ENCODE measurements around the gene ATXN7. TPM values are rescaled to one million over a fixed set of nuclear protein-coding genes. Genes with fewer than 3 reads are reported as not detected.

ATXN7 gene
- total and polyA plus RNA-seq, 5 donors from 2014 or later: 20.0 to 249 (median 25.3) TPM

DNA sequence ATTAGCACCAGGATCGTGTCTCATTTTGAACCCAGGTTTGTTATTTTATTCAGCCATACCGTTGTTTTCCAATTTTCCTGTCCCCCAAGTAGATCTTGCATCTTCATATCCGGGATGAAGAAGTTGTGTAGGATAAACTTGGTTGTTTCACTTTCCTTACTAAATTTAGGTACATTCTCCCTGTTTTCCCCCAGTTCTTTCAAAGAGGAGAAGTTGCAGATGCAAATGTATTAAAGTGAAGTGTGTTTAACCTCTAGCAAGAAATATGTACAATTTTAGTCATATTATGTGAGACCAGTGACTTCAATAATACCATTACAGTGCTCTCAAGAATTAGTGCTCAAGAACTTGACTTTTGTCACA is 1.3 kb downstream of the ATXN7 start:
- Histone ChIP-seq H3K36me3 (ENCODE audit: control insufficient read depth, insufficient read depth, low read length) (no peaks in the 10 kb centered on the region), H3K27ac (ENCODE audit: insufficient read depth, low read length, poor library complexity, severe bottlenecking) (peak overlapping the region; percentile 63), H3K4me1 (ENCODE audit: control insufficient read depth, insufficient read depth, low read length, poor library complexity, severe bottlenecking) (peaks cover 24% of the 10 kb centered on the region), H3K9me3 (ENCODE audit: control insufficient read depth in 2 of 2, low read length in 2 of 2) (no peaks in the 10 kb centered on the region), H3K27me3 (ENCODE audit: control insufficient read depth, insufficient read depth, low read length) (no peaks in the 10 kb centered on the region), H3K4me3 (ENCODE audit: low read depth, low read length) (peak overlapping the region; percentile 73)
- DNase-seq (no peak), ATAC-seq (ENCODE audit: low read depth in 2 of 2) (no peak)
- H3K4me1 Mint-ChIP-seq: peaks cover 41 to 79% (median 63%) of the 10 kb centered on the region in 4 donors
- H3K36me3 Mint-ChIP-seq: peaks cover 9% of the 10 kb centered on the region
- peak overlapping the region; percentile 95 to 96 (median 96) for H3K27ac Mint-ChIP-seq
- no peaks in the 10 kb centered on the region for H3K27me3 Mint-ChIP-seq
- H3K9me3 Mint-ChIP-seq: no peaks in the 10 kb centered on the region
- peak overlapping the region; percentile 94 to 98 (median 96) for H3K4me3 Mint-ChIP-seq

- no peak overlapping the region for H3K27ac ChIP-seq (ENCODE audit: insufficient read depth, low read length, poor library complexity, severe bottlenecking)
- Mint-ChIP-seq H3K4me3 (peak overlapping the region in 1 of 4 donors; percentile 66), H3K4me1 (peaks cover 46 to 75% (median 57%) of the 10 kb centered on the region in 4 donors), H3K36me3 (peaks cover 9% of the 10 kb centered on the region), H3K27me3 (no peaks in the 10 kb centered on the region), H3K9me3 (no peaks in the 10 kb centered on the region), H3K27ac (peak overlapping the region in 2 of 3 donors; percentile 39 to 76)
- no peak for ATAC-seq (ENCODE audit: low read depth in 2 of 2)
- no peak for DNase-seq
- H3K27me3 ChIP-seq (ENCODE audit: control insufficient read depth, insufficient read depth, low read length): no peaks in the 10 kb centered on the region
- peaks cover 23% of the 10 kb centered on the region for H3K4me1 ChIP-seq (ENCODE audit: control insufficient read depth, insufficient read depth, low read length, poor library complexity, severe bottlenecking)
- no peaks in the 10 kb centered on the region for H3K9me3 ChIP-seq (ENCODE audit: control insufficient read depth in 2 of 2, low read length in 2 of 2)
- H3K4me3 ChIP-seq (ENCODE audit: low read depth, low read length): no peak overlapping the region
- H3K36me3 ChIP-seq (ENCODE audit: control insufficient read depth, insufficient read depth, low read length): no peaks in the 10 kb centered on the region
These were observed 3.6 kb downstream of the ATXN7 start for GRCh38 chr3:63867225-63867624.

GRCh38 chr3:63869940-63870614 is 6.4 kb downstream of the ATXN7 start:
- H3K27me3 ChIP-seq (ENCODE audit: control insufficient read depth, insufficient read depth, low read length): no peaks in the 10 kb centered on the region
- no peak overlapping the region for H3K27ac ChIP-seq (ENCODE audit: insufficient read depth, low read length, poor library complexity, severe bottlenecking)
- no peaks in the 10 kb centered on the region for H3K9me3 Mint-ChIP-seq
- peaks cover 5% of the 10 kb centered on the region for H3K4me1 ChIP-seq (ENCODE audit: control insufficient read depth, insufficient read depth, low read length, poor library complexity, severe bottlenecking)
- no peak overlapping the region for H3K27ac Mint-ChIP-seq
- peaks cover 9% of the 10 kb centered on the region for H3K36me3 Mint-ChIP-seq
- no peaks in the 10 kb centered on the region for H3K9me3 ChIP-seq (ENCODE audit: control insufficient read depth in 2 of 2, low read length in 2 of 2)
- DNase-seq (no peak), ATAC-seq (ENCODE audit: low read depth in 2 of 2) (no peak)
- peaks cover 4% of the 10 kb centered on the region for H3K36me3 ChIP-seq (ENCODE audit: control insufficient read depth, insufficient read depth, low read length)
- H3K4me3 Mint-ChIP-seq: peak overlapping the region in 1 of 4 donors; percentile 10
- H3K27me3 Mint-ChIP-seq: no peaks in the 10 kb centered on the region
- peaks cover 49 to 73% (median 59%) of the 10 kb centered on the region in 4 donors for H3K4me1 Mint-ChIP-seq
- no peak overlapping the region for H3K4me3 ChIP-seq (ENCODE audit: low read depth, low read length)

DNA sequence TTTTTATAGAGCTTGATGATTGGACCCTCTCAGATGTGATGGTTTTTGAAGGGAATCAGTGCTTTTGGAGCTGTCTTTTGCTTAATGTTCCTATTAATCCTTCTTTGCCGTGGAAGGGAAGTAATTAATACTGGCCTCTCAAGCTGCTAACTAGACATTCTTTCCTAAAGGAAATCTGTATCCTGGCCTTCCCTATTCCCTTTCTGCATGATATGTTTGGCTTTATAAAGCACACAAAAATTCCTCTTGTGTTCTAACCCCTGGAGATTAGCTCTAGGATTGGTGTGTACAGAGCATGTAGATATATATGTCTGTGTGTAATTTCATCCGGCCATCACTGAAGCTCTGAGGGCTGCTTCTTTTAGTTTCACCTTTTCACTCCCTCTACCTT is 6.9 kb downstream of the ATXN7 start:
- no peaks in the 10 kb centered on the region for H3K9me3 ChIP-seq (ENCODE audit: control insufficient read depth in 2 of 2, low read length in 2 of 2)
- peaks cover 48 to 74% (median 60%) of the 10 kb centered on the region in 4 donors for H3K4me1 Mint-ChIP-seq
- no peaks in the 10 kb centered on the region for H3K27me3 Mint-ChIP-seq
- peak overlapping the region in 1 of 4 donors; percentile 29 for H3K4me3 Mint-ChIP-seq
- no peak overlapping the region for H3K27ac ChIP-seq (ENCODE audit: insufficient read depth, low read length, poor library complexity, severe bottlenecking)
- H3K36me3 ChIP-seq (ENCODE audit: control insufficient read depth, insufficient read depth, low read length): peaks cover 4% of the 10 kb centered on the region
- no peak overlapping the region for H3K27ac Mint-ChIP-seq
- ATAC-seq (ENCODE audit: low read depth in 2 of 2) (no peak), DNase-seq (no peak)
- no peaks in the 10 kb centered on the region for H3K27me3 ChIP-seq (ENCODE audit: control insufficient read depth, insufficient read depth, low read length)
- H3K4me3 ChIP-seq (ENCODE audit: low read depth, low read length): no peak overlapping the region
- H3K4me1 ChIP-seq (ENCODE audit: control insufficient read depth, insufficient read depth, low read length, poor library complexity, severe bottlenecking): no peaks in the 10 kb centered on the region
- H3K36me3 Mint-ChIP-seq: peaks cover 9% of the 10 kb centered on the region
- no peaks in the 10 kb centered on the region for H3K9me3 Mint-ChIP-seq

DNA sequence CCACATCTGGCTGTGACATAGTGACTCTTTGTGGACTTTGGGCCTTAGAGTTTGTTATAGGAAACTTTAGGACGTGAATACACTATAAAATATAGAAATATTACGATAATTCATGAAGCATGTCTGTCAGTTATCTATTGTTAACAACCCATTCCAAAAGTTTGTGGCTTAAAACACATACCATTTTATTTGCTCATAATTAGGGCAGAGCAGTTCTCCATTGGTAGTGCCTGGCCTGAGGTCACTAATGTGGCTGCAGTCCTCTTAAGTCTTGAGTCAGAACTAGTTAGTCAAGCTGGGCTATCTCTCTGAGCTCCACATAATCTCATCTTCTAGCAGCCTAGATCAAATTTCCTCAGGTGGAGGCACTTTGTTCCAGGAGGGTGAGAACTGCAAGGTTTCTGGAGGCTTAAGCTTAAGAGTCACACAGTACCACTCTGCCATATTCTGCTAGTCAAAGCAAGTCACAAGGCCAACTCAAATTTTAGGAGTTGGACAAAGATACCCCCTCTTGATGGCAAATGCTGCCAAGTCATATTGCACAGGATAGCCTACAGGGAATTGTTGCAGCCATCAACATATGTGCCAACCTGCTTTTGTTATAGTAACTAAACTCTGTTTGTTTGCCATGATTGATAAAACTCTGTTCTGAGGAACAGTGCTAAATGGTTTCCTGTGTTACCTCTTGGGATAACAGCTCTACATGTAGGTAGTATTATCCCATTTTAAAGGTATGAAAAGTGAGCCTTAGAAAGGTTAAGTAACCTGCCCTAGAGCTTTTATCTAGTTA is 8.7 kb downstream of the ATXN7 start:
- Mint-ChIP-seq H3K36me3 (no peaks in the 10 kb centered on the region), H3K4me3 (no peak overlapping the region), H3K27me3 (no peaks in the 10 kb centered on the region), H3K9me3 (no peaks in the 10 kb centered on the region), H3K27ac (no peak overlapping the region), H3K4me1 (peaks cover 51 to 79% (median 62%) of the 10 kb centered on the region in 4 donors)
- ATAC-seq (ENCODE audit: low read depth in 2 of 2): no peak
- Histone ChIP-seq H3K9me3 (ENCODE audit: control insufficient read depth in 2 of 2, low read length in 2 of 2) (no peaks in the 10 kb centered on the region), H3K27me3 (ENCODE audit: control insufficient read depth, insufficient read depth, low read length) (no peaks in the 10 kb centered on the region), H3K27ac (ENCODE audit: insufficient read depth, low read length, poor library complexity, severe bottlenecking) (no peak overlapping the region), H3K36me3 (ENCODE audit: control insufficient read depth, insufficient read depth, low read length) (peaks cover 4% of the 10 kb centered on the region), H3K4me3 (ENCODE audit: low read depth, low read length) (no peak overlapping the region), H3K4me1 (ENCODE audit: control insufficient read depth, insufficient read depth, low read length, poor library complexity, severe bottlenecking) (peaks cover 5% of the 10 kb centered on the region)
- no peak for DNase-seq

DNA sequence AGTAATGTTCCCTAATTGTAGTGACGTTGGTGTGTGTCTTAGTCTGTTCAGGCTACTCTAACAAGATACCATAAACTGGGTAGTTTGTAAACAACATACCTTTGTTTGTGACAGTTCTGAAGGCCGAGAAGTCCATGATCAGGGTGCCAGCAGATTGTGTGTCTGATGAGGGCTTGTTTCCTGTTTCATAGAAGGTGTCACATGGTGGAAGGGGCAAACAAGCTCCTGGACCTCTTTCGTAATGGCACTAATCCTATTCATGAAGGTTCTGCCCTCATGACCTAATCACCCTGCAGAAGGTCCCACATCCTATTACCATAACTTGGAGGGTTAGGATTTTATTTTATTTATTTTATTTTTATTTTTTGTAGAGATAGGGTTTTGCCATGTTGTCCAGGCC is 11.1 kb downstream of the ATXN7 start:
- no peak overlapping the region for H3K27ac Mint-ChIP-seq
- DNase-seq (no peak), ATAC-seq (ENCODE audit: low read depth in 2 of 2) (no peak)
- H3K36me3 Mint-ChIP-seq: no peaks in the 10 kb centered on the region
- no peaks in the 10 kb centered on the region for H3K9me3 Mint-ChIP-seq
- no peak overlapping the region for H3K4me3 ChIP-seq (ENCODE audit: low read depth, low read length)
- H3K9me3 ChIP-seq (ENCODE audit: control insufficient read depth in 2 of 2, low read length in 2 of 2): no peaks in the 10 kb centered on the region
- peaks cover 51 to 76% (median 60%) of the 10 kb centered on the region in 4 donors for H3K4me1 Mint-ChIP-seq
- no peaks in the 10 kb centered on the region for H3K27me3 ChIP-seq (ENCODE audit: control insufficient read depth, insufficient read depth, low read length)
- H3K27me3 Mint-ChIP-seq: no peaks in the 10 kb centered on the region
- H3K36me3 ChIP-seq (ENCODE audit: control insufficient read depth, insufficient read depth, low read length): peaks cover 4% of the 10 kb centered on the region
- H3K4me3 Mint-ChIP-seq: no peak overlapping the region
- no peak overlapping the region for H3K27ac ChIP-seq (ENCODE audit: insufficient read depth, low read length, poor library complexity, severe bottlenecking)
- peaks cover 20% of the 10 kb centered on the region for H3K4me1 ChIP-seq (ENCODE audit: control insufficient read depth, insufficient read depth, low read length, poor library complexity, severe bottlenecking)

DNA sequence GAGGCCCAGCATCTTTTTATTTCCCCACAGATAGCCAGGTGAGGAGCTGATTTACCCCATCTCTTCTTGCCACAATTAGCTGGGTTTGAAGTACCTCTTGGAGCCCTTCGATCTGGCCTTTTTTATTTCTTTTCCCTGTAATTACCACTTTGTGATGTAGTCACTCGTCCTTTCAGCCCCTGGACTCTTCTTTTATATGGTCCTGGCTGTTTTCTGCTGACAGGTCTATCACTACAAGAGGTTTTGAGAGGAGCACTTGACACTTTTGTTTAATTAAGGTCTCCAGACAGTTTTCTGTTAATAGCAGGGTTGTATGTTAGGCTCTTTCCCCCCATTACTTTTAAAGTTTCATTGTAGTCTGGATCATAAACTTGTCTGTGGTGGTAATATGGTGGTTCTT is 11.8 kb downstream of the ATXN7 start:
- no peaks in the 10 kb centered on the region for H3K9me3 Mint-ChIP-seq
- peak overlapping the region; percentile 1 to 49 (median 38) for H3K27ac Mint-ChIP-seq
- H3K27me3 Mint-ChIP-seq: no peaks in the 10 kb centered on the region
- H3K36me3 ChIP-seq (ENCODE audit: control insufficient read depth, insufficient read depth, low read length): peaks cover 4% of the 10 kb centered on the region
- H3K4me3 Mint-ChIP-seq: peak overlapping the region in 1 of 4 donors; percentile 21
- H3K9me3 ChIP-seq (ENCODE audit: control insufficient read depth in 2 of 2, low read length in 2 of 2): no peaks in the 10 kb centered on the region
- no peaks in the 10 kb centered on the region for H3K36me3 Mint-ChIP-seq
- H3K4me3 ChIP-seq (ENCODE audit: low read depth, low read length): no peak overlapping the region
- no peak overlapping the region for H3K27ac ChIP-seq (ENCODE audit: insufficient read depth, low read length, poor library complexity, severe bottlenecking)
- peaks cover 20% of the 10 kb centered on the region for H3K4me1 ChIP-seq (ENCODE audit: control insufficient read depth, insufficient read depth, low read length, poor library complexity, severe bottlenecking)
- H3K4me1 Mint-ChIP-seq: peaks cover 53 to 77% (median 61%) of the 10 kb centered on the region in 4 donors
- no peak for ATAC-seq (ENCODE audit: low read depth in 2 of 2)
- no peaks in the 10 kb centered on the region for H3K27me3 ChIP-seq (ENCODE audit: control insufficient read depth, insufficient read depth, low read length)
- no peak for DNase-seq
